Measurements from ENCODE around the gene RPH3AL.

DNA sequence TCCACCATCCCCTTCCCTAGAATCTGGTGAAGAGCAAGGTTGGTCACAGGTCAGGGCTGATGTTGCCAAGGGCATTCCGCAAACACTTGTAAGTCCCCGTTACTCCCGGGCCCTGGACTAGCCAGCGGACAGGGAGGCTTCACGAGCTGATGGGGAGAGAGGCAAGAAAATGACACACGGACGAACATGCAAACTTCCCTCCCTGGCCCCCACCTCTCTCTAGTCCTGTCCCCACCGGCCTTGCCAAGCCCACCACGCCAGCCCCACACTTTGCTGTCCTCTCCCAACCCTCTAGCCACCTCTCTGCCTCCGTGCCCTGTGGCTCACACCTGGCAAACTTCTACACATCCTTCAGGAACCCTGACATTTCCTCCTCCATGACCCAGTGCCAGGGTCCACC is 54.8 kb downstream of the RPH3AL start:
- TF ChIP-seq, protein P1, sequence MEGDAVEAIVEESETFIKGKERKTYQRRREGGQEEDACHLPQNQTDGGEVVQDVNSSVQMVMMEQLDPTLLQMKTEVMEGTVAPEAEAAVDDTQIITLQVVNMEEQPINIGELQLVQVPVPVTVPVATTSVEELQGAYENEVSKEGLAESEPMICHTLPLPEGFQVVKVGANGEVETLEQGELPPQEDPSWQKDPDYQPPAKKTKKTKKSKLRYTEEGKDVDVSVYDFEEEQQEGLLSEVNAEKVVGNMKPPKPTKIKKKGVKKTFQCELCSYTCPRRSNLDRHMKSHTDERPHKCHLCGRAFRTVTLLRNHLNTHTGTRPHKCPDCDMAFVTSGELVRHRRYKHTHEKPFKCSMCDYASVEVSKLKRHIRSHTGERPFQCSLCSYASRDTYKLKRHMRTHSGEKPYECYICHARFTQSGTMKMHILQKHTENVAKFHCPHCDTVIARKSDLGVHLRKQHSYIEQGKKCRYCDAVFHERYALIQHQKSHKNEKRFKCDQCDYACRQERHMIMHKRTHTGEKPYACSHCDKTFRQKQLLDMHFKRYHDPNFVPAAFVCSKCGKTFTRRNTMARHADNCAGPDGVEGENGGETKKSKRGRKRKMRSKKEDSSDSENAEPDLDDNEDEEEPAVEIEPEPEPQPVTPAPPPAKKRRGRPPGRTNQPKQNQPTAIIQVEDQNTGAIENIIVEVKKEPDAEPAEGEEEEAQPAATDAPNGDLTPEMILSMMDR (IDR thresholded peaks at IDR 0.05) = no peak
- TF ChIP-seq POLR2A (IDR thresholded peaks at IDR 0.05) = no peak
- TF ChIP-seq POLR2AphosphoS5 (IDR thresholded peaks at IDR 0.05) = no peak

Data from prostate gland (tissue), 2 donors.